Measurements from ENCODE around the gene HDAC9.
"Not testable (repeated sequence)": the region's sequence is repeated elsewhere in the genome, so short reads cannot be mapped to it uniquely, and the experiment has no call there.

Gene HDAC9

DNA sequence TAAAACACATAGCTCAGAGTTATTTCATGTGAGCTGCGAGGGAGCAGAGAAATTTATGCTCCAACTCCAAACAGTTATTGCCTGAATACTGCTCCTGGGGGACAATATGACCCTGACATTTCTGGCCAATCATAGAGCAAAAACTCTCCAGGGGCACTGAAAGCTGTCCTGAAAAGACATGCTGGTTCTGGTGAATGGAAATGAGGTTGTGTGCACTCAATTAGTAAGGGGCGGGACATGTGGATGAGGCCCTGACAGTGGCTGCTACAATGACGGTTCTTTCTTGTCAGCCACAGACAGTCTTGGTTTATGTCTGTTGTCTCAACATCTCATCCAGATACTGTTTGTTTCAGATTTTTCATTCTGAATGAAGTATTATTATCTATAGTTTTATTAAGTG is 470.1 kb downstream of the HDAC9 start:
- DNase-seq (ENCODE audit: low read depth in 2 of 2): no peak

- not testable (repeated sequence) for DNase-seq (ENCODE audit: low read depth in 2 of 2)
Measured at GRCh38 chr7:18967755-18968154, 472.2 kb downstream of the HDAC9 start.

GRCh38 chr7:18971839-18972238 is 476.3 kb downstream of the HDAC9 start:
- DNase-seq (ENCODE audit: low read depth in 2 of 2): no peak

DNA sequence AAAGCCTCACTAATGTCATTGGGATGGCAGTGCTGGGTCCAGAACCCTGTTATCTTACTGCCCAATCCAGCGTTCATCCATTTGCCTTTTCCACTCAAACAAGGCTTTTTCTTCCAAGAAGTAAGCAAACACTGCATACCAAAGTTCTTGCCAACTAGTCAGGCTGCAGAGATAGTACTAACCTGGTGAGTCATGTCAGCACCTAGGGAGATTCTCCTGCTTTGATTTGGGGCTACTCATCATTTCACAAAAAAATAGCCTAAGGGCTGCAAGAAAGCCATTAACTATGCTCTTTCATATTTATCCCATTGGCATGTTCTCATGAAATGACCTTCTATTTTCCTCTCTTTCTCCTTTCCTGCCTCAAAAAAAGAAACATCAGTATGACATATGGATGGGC is 479.3 kb downstream of the HDAC9 start:
- DNase-seq (ENCODE audit: low read depth in 2 of 2): no peak

DNA sequence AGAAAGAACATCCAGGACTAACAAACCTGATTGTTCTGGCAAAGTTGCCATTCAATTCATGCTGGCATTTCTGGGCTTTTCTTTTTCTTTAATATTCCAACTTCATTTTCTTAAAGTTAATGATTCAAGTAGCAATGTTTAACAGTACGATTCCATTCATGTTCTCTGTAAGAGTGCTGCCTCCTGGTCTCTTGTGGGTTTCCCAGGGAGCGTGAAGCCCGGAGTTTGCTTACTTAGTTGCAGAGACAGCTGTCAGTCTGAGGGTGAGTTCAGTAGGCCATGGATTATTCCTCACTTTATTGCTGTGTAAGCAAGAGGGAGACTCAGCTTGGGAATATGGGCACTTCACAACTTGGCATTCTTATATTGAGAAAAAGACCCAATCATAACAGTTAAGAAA is 479.7 kb downstream of the HDAC9 start:
- DNase-seq (ENCODE audit: low read depth in 2 of 2): no peak

- DNase-seq (ENCODE audit: low read depth in 2 of 2): no peak
Measured at GRCh38 chr7:18975689-18976280, 480.2 kb downstream of the HDAC9 start.

DNA sequence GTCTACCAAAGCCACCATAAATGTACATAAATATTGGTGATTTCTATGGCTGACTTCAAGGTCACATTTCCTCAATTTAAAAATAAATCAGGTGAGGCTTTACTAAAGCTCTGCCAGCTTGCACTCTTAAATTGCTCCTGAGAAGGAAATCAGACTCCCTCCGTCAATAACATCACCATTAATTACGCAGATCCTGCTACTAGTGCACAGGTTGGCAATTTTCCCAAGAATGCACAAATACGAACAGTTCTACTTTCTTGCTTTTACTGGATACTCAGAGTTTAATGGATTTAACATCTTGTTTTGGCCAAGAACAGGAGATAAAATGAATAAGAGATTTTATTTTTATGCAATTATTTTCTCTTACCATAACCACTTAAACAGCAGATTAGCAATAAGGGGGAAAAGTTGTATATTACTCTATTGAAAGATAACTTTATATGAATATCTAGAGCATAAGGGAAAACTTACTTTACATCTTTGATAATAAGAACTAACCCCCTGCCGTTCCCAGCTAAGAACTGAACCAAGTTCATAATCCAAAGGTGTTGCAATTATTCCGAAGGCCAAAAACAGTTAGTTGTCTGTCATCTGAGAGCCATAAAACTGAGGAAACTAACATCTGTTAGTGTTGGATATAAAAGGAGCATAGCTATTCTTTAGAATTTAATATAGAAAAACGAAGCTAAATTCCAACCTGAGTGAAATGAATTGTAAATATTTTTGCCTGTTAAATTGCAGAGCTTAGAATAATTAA is 481.3 kb downstream of the HDAC9 start:
- no peak for DNase-seq (ENCODE audit: low read depth in 2 of 2)

GRCh38 chr7:18978108-18978495 is 482.6 kb downstream of the HDAC9 start:
- no peak for DNase-seq (ENCODE audit: low read depth in 2 of 2)

DNA sequence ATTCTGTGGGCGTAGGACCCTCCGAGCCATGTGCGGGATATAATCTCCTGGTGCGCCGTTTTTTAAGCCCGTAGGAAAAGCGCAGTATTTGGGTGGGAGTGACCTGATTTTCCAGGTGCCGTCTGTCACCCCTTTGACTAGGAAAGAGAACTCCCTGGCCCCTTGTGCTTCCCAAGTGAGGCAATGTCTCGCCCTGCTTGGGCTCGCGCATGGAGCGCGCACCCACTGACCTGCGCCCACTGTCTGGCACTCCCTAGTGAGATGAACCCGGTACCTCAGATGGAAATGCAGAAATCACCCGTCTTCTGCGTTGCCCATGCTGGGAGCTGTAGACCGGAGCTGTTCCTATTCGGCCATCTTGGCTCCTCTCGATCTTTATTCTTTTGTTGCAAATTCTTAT is 495.2 kb downstream of the HDAC9 start:
- not testable (repeated sequence) for DNase-seq (ENCODE audit: low read depth in 2 of 2)

DNA sequence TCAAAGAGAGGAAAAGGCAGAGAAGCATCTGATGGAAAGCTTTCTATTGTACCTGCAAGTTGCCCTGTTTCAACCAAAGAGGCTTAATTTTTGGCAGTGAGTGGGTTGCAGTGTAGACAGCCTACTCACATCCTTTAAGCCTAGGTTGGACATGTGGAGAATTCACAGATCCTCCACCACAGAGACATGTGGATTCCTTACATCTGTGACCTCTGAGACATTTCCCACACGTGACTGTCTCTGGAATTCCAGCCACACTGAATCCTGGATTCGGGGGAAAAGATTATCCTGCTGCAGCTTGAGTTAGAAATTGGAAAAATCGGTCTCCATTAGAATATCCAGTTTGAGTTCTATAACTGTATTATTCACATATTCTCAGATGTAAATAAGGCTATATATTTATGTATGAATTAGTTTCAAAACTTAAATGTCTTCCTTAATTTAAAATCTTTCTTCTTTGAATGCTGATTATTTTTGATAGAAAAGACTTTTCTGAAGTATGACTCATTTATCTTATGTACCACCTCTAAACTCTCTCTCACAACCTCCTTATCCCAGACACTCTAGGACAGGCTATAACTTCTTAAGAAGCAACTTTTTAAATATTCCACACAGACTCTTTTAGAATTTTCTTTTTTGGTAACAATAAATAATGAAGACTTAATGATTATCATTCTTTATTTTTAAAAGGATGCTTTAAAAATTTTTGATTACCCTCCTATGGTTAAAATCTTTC is 498.6 kb downstream of the HDAC9 start:
- no peak for DNase-seq (ENCODE audit: low read depth in 2 of 2)

DNA sequence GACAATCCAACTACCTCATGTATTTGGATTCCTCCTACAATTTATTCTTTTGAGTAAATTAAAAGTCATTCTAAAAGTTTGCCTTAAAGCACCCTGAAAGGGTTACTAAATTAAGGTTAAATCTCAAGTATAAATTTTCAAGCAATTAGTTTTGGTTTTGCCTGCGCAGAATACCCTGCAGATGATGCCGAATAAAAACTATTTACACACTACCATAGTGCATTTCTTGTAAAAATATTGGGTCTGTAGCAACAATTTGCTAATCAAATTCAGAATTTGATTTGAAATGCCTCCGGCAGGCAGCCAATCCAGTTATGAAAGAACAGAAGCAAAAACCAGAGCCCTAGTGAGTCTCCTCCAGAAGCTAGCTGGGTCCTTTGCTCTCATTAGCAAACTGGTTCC is 499.7 kb downstream of the HDAC9 start:
- no peak for DNase-seq (ENCODE audit: low read depth in 2 of 2)

DNA sequence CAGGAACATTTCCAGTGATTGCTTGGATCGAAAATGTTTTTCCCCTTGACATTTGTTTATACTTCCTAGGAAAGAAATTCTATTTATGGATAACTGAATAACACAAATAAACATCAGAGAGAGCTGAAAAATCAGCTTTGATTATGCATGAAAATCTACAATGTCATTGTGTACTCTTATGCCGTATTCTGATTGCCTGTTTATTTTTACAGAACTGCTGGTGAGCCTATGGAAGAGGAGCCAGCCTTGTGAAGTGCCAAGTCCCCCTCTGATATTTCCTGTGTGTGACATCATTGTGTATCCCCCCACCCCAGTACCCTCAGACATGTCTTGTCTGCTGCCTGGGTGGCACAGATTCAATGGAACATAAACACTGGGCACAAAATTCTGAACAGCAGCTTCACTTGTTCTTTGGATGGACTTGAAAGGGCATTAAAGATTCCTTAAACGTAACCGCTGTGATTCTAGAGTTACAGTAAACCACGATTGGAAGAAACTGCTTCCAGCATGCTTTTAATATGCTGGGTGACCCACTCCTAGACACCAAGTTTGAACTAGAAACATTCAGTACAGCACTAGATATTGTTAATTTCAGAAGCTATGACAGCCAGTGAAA is 500.4 kb downstream of the HDAC9 start:
- DNase-seq (ENCODE audit: low read depth in 2 of 2): no peak

DNA sequence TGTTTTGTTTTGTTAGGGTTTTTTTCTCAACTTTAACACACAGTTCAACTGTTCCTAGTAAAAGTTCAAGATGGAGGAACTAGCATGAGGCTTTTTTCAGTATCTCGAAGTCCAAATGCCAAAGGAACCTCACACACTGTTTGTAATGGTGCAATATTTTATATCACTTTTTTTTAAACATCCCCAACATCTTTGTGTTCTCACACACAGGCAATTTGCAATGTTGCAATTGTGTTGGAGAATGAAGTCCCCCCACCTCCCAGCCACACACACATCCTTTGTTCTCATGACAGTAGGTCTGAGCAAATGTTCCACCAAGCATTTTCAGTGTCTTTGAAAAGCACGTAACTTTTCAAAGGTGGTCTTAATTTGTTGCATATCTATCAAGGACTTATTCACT is 501.0 kb downstream of the HDAC9 start:
- DNase-seq (ENCODE audit: low read depth in 2 of 2): no peak

GRCh38 chr7:18997477-18998150 is 502.1 kb downstream of the HDAC9 start:
- no peak for DNase-seq (ENCODE audit: low read depth in 2 of 2)

GRCh38 chr7:19000410-19000809 is 504.9 kb downstream of the HDAC9 start:
- no peak for DNase-seq (ENCODE audit: low read depth in 2 of 2)

GRCh38 chr7:19001854-19002253 is 506.3 kb downstream of the HDAC9 start:
- no peak for DNase-seq (ENCODE audit: low read depth in 2 of 2)

DNA sequence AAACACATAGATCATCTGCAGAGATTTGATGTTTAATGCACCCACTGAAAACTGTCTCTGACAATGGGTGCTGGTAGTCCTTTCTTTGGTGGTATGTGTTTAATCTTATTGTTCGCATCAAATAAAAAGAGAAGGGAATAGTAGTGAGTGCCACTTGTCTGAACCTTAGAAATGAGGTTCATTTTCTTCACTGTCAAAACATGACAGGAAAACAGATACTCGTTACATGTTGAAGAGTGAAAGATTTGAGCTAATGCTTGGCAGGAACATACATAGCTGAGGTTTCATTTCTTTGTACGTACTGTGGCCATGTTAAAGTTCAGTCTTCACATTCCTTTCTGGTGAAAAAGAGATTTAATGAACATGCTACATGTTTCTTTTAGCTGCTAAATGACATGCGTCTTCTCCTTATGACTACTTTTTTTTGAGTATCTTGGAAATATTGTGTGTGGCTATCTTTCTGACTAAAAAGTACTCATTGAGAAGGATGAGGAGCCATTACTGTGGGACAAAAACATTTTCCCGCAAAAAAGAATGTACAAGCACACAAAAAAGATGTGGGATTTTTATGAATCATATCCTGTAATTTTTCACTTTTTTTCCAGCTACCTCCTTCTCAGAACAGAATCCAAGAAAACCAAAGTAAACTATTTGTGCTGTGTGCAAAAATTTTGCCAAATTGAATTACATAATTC is 513.8 kb downstream of the HDAC9 start:
- no peak for DNase-seq (ENCODE audit: low read depth in 2 of 2)

GRCh38 chr7:19009936-19010280 is 514.4 kb downstream of the HDAC9 start:
- no peak for DNase-seq (ENCODE audit: low read depth in 2 of 2)

- DNase-seq (ENCODE audit: low read depth in 2 of 2): no peak
Measured at GRCh38 chr7:19011212-19011611, 515.7 kb downstream of the HDAC9 start.

DNA sequence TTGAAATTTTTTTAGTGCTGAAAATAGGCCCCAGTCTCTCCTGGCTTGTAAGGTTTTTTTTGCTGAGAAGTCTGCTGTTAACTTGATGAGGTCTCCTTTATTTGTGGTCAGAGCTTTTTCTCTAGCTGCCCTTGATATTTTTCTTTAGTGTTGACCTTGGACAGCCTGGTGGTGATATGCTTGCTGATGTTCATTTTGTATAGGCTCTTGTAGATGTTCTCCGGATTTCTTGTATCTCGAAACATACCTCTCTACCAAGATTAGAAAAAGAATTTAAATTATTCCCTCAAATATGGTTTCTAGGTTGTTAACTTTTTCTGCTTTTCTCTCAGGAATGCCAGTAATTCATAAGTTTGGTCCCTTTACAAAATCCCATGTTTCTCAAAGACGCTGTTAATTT is 519.5 kb downstream of the HDAC9 start:
- DNase-seq (ENCODE audit: low read depth in 2 of 2): no peak

DNA sequence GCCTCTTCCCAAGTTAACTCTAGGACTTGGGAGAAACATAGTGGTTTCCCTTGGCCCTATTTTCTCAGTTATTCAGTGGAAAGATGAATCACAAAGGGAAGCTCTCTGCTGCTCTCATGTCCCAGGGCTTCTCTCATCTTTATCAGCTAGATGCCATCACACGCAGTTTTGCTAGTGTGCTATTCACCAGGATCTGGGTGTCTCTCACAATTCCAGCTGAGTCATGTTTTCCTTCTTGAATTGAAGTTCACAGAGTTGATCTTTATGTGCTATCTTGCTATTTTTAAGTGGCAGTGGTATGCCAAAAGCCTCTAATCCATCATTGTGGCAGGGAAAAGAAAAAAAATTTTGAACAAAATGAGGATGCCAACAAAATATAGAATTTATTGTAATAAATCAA is 520.6 kb downstream of the HDAC9 start:
- DNase-seq (ENCODE audit: low read depth in 2 of 2): no peak

DNA sequence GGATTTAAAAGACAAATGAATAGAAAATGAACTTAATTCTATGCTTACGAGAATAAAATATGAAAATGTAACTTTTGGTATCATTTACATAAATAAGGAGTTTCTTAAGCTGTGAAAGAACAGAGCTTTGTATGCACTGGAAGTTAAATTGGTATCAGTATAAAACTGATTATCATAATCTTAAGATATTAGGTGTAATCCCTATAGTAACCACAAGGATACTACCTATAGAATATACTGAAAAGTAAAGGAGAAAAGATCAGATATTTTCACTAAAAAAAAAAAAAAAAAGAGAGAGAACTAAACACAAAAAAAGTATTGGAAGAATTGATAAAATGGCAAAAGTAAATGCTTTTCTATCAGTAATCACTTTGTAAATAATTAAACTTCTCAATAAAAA is 521.8 kb downstream of the HDAC9 start:
- no peak for DNase-seq (ENCODE audit: low read depth in 2 of 2)

All from activated CD8-positive, alpha-beta memory T cell treated with anti-CD3 and anti-CD28 coated beads for 4 hours (primary cell).